WTC11 (cell line): Measurements from ENCODE around the gene CLTB. TPM values are rescaled to one million over a fixed set of nuclear protein-coding genes. Genes with fewer than 3 reads are reported as not detected.

Experiments used
- ATAC-seq: fragments of 200-7000 bp; cut with Tn5 transposase; 2 replicates; pipeline ENCODE4 v1.10.0; 2021; ENCODE audit warnings: mild to moderate bottlenecking, moderate library complexity
- CTCF ChIA-PET: fragments of 300-600 bp; sonication (Branson Sonifier 250); formaldehyde crosslinking; loops from one replicate; lab custom pipeline; 2021; ENCODE audit warnings: antibody characterized with exemption; lab: Charles Lee
- POLR2A ChIA-PET: fragments of 350-600 bp; sonication (Branson Sonifier 250); formaldehyde crosslinking; loops from one replicate; lab custom pipeline; 2021; ENCODE audit warnings: antibody characterized with exemption; lab: Charles Lee
- DNase-seq: peaks from one replicate; pipeline ENCODE4 v3.0.0; 2021; ENCODE audit warnings: low spot score
- H3K27ac Mint-ChIP-seq: 2 replicates; pipeline ENCODE4 v1.8.0; 2021; ENCODE audit warnings: mixed read lengths
- H3K27me3 Mint-ChIP-seq: 2 replicates; pipeline ENCODE4 v1.8.0; 2021; ENCODE audit warnings: low read depth, mild to moderate bottlenecking, moderate library complexity, mixed read lengths
- H3K36me3 Mint-ChIP-seq: 2 replicates; pipeline ENCODE4 v1.8.0; 2021; ENCODE audit warnings: mixed read lengths
- H3K4me1 Mint-ChIP-seq: 2 replicates; pipeline ENCODE4 v1.8.0; 2022; ENCODE audit warnings: mixed read lengths
- H3K4me3 Mint-ChIP-seq: 2 replicates; pipeline ENCODE4 v1.8.0; 2021; ENCODE audit warnings: mild to moderate bottlenecking, moderate library complexity, mixed read lengths
- H3K9me3 Mint-ChIP-seq: 2 replicates; pipeline ENCODE4 v1.8.0; 2021; ENCODE audit warnings: mixed read lengths
- CBFB ChIP-seq: sonication (generic); formaldehyde crosslinking; IDR thresholded peaks from 2 replicates; pipeline ENCODE4 v1.8.1; 2022; ENCODE audit warnings: mild to moderate bottlenecking, low read depth, missing genetic modification reagents
- CREM ChIP-seq: sonication (generic); formaldehyde crosslinking; IDR thresholded peaks from 2 replicates; pipeline ENCODE4 v1.8.1; 2022; ENCODE audit warnings: mild to moderate bottlenecking, missing genetic modification reagents, moderate library complexity
- ELF4 ChIP-seq: sonication (generic); formaldehyde crosslinking; IDR thresholded peaks from 2 replicates; pipeline ENCODE4 v1.8.1; 2022; ENCODE audit warnings: low read depth, mild to moderate bottlenecking, moderate library complexity, missing genetic modification reagents
- GTF2I ChIP-seq: fragments of 250-450 bp; sonication (Bioruptor Pico); conservative IDR thresholded peaks from 2 replicates; pipeline ENCODE4 v1.4.0; 2021; ENCODE audit warnings: mild to moderate bottlenecking
- HMGA2 ChIP-seq: fragments of 250-450 bp; sonication (Bioruptor Pico); IDR thresholded peaks from 2 replicates; pipeline ENCODE4 v1.4.0; 2021; ENCODE audit warnings: mild to moderate bottlenecking, moderate library complexity
- IRF2 ChIP-seq: sonication (generic); formaldehyde crosslinking; IDR thresholded peaks from 2 replicates; pipeline ENCODE4 v1.8.0; 2022; ENCODE audit warnings: low read depth, missing genetic modification reagents, borderline replicate concordance
- MXD4 ChIP-seq: fragments of 250-450 bp; sonication (Bioruptor Pico); IDR thresholded peaks from 2 replicates; pipeline ENCODE4 v1.8.0; 2021; ENCODE audit warnings: mild to moderate bottlenecking, moderate library complexity, borderline replicate concordance
- NFE2L1 ChIP-seq: sonication (generic); formaldehyde crosslinking; IDR thresholded peaks from 2 replicates; pipeline ENCODE4 v1.8.1; 2023; ENCODE audit warnings: missing genetic modification reagents
- PRRX2 ChIP-seq: fragments of 250-450 bp; sonication (Bioruptor Pico); IDR thresholded peaks from 2 replicates; pipeline ENCODE4 v1.8.0; 2021; ENCODE audit warnings: mild to moderate bottlenecking
- TCF7 ChIP-seq: sonication (generic); formaldehyde crosslinking; IDR thresholded peaks from 2 replicates; pipeline ENCODE4 v1.8.0; 2022; ENCODE audit warnings: mild to moderate bottlenecking, low read depth, missing genetic modification reagents, moderate library complexity
- ZBTB21 ChIP-seq: sonication (generic); formaldehyde crosslinking; IDR thresholded peaks from 2 replicates; pipeline ENCODE4 v1.8.1; 2023; ENCODE audit warnings: mild to moderate bottlenecking, missing genetic modification reagents, borderline replicate concordance
- ZNF263 ChIP-seq: sonication (generic); formaldehyde crosslinking; IDR thresholded peaks from 2 replicates; pipeline ENCODE4 v1.8.1; 2022; ENCODE audit warnings: low read depth, mild to moderate bottlenecking, moderate library complexity, missing genetic modification reagents
- total RNA-seq: library from RNA; stranded (reverse); gene quantifications from 3 replicates; pipeline ENCODE4 v1.2.3, GENCODE V29; 2021
- TF ChIP-seq, protein P1 (sequence below): sonication (generic); formaldehyde crosslinking; IDR thresholded peaks from 2 replicates; pipeline ENCODE4 v1.8.1; 2022; ENCODE audit warnings: low read depth, missing genetic modification reagents, borderline replicate concordance
- TF ChIP-seq, protein P2 (sequence below): sonication (generic); formaldehyde crosslinking; IDR thresholded peaks from 2 replicates; pipeline ENCODE4 v1.8.1; 2022; ENCODE audit warnings: missing genetic modification reagents, borderline replicate concordance
- TF ChIP-seq, protein P3 (sequence below): sonication (generic); formaldehyde crosslinking; IDR thresholded peaks from 2 replicates; pipeline ENCODE4 v1.8.0; 2022; ENCODE audit warnings: mild to moderate bottlenecking, missing genetic modification reagents
- TF ChIP-seq, protein P4 (sequence below): sonication (generic); formaldehyde crosslinking; IDR thresholded peaks from 2 replicates; pipeline ENCODE4 v1.8.1; 2022; ENCODE audit warnings: low read depth, mild to moderate bottlenecking, moderate library complexity, missing genetic modification reagents, borderline replicate concordance
- TF ChIP-seq, protein P5 (sequence below): sonication (generic); formaldehyde crosslinking; IDR thresholded peaks from 2 replicates; pipeline ENCODE4 v1.8.0; 2022; ENCODE audit warnings: mild to moderate bottlenecking, missing genetic modification reagents
- TF ChIP-seq, protein P6 (sequence below): sonication (generic); formaldehyde crosslinking; IDR thresholded peaks from 2 replicates; pipeline ENCODE4 v1.8.1; 2023; ENCODE audit warnings: mild to moderate bottlenecking, moderate library complexity, missing genetic modification reagents
- TF ChIP-seq, protein P7 (sequence below): sonication (generic); formaldehyde crosslinking; IDR thresholded peaks from 2 replicates; pipeline ENCODE4 v1.8.1; 2023; ENCODE audit warnings: mild to moderate bottlenecking, missing genetic modification reagents, moderate library complexity
- TF ChIP-seq, protein P8 (sequence below): fragments of 250-450 bp; sonication (Bioruptor Pico); IDR thresholded peaks from 2 replicates; pipeline ENCODE4 v1.9.0; 2021; ENCODE audit warnings: mild to moderate bottlenecking, borderline replicate concordance

Gene CLTB
- total RNA-seq, 1 experiment from 2014 or later = 33.8 TPM

DNA sequence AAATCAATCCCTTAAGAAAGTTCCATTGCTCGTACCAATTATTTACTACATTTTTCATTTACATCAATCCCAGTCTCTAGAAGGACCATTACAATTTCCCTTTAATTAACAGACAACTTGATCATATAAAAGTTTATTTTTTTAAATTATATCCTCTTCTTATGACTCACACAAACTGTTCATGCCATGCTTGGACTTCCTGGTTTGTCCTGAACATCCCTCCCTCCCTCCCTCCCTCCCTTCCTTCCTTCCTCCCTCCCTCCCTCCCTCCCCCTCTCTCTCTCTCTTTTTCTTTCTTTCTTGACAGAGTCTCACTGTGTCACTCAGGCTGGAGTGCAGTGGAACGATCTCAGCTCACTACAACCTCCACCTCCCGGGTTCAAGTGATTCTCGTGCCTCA, 11.6 kb upstream of the CLTB start:
- TF ChIP-seq, protein P1, sequence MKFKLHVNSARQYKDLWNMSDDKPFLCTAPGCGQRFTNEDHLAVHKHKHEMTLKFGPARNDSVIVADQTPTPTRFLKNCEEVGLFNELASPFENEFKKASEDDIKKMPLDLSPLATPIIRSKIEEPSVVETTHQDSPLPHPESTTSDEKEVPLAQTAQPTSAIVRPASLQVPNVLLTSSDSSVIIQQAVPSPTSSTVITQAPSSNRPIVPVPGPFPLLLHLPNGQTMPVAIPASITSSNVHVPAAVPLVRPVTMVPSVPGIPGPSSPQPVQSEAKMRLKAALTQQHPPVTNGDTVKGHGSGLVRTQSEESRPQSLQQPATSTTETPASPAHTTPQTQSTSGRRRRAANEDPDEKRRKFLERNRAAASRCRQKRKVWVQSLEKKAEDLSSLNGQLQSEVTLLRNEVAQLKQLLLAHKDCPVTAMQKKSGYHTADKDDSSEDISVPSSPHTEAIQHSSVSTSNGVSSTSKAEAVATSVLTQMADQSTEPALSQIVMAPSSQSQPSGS (CRISPR knock-in tag) = no peak
- TF ChIP-seq, protein P2, sequence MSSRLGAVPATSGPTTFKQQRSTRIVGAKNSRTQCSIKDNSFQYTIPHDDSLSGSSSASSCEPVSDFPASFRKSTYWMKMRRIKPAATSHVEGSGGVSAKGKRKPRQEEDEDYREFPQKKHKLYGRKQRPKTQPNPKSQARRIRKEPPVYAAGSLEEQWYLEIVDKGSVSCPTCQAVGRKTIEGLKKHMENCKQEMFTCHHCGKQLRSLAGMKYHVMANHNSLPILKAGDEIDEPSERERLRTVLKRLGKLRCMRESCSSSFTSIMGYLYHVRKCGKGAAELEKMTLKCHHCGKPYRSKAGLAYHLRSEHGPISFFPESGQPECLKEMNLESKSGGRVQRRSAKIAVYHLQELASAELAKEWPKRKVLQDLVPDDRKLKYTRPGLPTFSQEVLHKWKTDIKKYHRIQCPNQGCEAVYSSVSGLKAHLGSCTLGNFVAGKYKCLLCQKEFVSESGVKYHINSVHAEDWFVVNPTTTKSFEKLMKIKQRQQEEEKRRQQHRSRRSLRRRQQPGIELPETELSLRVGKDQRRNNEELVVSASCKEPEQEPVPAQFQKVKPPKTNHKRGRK (CRISPR knock-in tag) = no peak
- TF ChIP-seq, protein P3, sequence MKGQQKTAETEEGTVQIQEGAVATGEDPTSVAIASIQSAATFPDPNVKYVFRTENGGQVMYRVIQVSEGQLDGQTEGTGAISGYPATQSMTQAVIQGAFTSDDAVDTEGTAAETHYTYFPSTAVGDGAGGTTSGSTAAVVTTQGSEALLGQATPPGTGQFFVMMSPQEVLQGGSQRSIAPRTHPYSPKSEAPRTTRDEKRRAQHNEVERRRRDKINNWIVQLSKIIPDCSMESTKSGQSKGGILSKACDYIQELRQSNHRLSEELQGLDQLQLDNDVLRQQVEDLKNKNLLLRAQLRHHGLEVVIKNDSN (CRISPR knock-in tag) = no peak
- TF ChIP-seq, protein P4, sequence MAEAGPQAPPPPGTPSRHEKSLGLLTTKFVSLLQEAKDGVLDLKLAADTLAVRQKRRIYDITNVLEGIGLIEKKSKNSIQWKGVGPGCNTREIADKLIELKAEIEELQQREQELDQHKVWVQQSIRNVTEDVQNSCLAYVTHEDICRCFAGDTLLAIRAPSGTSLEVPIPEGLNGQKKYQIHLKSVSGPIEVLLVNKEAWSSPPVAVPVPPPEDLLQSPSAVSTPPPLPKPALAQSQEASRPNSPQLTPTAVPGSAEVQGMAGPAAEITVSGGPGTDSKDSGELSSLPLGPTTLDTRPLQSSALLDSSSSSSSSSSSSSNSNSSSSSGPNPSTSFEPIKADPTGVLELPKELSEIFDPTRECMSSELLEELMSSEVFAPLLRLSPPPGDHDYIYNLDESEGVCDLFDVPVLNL (CRISPR knock-in tag) = no peak
- TF ChIP-seq ZNF263 (no peak), ELF4 (CRISPR knock-in tag) (no peak), CBFB (CRISPR knock-in tag) (no peak), HMGA2 (no peak), MXD4 (CRISPR knock-in tag) (no peak), PRRX2 (CRISPR knock-in tag) (no peak), TCF7 (CRISPR knock-in tag) (no peak), CREM (CRISPR knock-in tag) (no peak), NFE2L1 (CRISPR knock-in tag) (no peak), GTF2I (CRISPR knock-in tag) (no peak), ZBTB21 (CRISPR knock-in tag) (no peak), IRF2 (CRISPR knock-in tag) (no peak)
- TF ChIP-seq, protein P5, sequence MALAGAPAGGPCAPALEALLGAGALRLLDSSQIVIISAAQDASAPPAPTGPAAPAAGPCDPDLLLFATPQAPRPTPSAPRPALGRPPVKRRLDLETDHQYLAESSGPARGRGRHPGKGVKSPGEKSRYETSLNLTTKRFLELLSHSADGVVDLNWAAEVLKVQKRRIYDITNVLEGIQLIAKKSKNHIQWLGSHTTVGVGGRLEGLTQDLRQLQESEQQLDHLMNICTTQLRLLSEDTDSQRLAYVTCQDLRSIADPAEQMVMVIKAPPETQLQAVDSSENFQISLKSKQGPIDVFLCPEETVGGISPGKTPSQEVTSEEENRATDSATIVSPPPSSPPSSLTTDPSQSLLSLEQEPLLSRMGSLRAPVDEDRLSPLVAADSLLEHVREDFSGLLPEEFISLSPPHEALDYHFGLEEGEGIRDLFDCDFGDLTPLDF (CRISPR knock-in tag) = no peak
- TF ChIP-seq, protein P6, sequence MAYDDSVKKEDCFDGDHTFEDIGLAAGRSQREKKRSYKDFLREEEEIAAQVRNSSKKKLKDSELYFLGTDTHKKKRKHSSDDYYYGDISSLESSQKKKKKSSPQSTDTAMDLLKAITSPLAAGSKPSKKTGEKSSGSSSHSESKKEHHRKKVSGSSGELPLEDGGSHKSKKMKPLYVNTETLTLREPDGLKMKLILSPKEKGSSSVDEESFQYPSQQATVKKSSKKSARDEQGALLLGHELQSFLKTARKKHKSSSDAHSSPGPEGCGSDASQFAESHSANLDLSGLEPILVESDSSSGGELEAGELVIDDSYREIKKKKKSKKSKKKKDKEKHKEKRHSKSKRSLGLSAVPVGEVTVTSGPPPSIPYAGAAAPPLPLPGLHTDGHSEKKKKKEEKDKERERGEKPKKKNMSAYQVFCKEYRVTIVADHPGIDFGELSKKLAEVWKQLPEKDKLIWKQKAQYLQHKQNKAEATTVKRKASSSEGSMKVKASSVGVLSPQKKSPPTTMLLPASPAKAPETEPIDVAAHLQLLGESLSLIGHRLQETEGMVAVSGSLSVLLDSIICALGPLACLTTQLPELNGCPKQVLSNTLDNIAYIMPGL (CRISPR knock-in tag) = no peak
- TF ChIP-seq, protein P7, sequence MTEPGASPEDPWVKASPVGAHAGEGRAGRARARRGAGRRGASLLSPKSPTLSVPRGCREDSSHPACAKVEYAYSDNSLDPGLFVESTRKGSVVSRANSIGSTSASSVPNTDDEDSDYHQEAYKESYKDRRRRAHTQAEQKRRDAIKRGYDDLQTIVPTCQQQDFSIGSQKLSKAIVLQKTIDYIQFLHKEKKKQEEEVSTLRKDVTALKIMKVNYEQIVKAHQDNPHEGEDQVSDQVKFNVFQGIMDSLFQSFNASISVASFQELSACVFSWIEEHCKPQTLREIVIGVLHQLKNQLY (CRISPR knock-in tag) = no peak
- TF ChIP-seq, protein P8, sequence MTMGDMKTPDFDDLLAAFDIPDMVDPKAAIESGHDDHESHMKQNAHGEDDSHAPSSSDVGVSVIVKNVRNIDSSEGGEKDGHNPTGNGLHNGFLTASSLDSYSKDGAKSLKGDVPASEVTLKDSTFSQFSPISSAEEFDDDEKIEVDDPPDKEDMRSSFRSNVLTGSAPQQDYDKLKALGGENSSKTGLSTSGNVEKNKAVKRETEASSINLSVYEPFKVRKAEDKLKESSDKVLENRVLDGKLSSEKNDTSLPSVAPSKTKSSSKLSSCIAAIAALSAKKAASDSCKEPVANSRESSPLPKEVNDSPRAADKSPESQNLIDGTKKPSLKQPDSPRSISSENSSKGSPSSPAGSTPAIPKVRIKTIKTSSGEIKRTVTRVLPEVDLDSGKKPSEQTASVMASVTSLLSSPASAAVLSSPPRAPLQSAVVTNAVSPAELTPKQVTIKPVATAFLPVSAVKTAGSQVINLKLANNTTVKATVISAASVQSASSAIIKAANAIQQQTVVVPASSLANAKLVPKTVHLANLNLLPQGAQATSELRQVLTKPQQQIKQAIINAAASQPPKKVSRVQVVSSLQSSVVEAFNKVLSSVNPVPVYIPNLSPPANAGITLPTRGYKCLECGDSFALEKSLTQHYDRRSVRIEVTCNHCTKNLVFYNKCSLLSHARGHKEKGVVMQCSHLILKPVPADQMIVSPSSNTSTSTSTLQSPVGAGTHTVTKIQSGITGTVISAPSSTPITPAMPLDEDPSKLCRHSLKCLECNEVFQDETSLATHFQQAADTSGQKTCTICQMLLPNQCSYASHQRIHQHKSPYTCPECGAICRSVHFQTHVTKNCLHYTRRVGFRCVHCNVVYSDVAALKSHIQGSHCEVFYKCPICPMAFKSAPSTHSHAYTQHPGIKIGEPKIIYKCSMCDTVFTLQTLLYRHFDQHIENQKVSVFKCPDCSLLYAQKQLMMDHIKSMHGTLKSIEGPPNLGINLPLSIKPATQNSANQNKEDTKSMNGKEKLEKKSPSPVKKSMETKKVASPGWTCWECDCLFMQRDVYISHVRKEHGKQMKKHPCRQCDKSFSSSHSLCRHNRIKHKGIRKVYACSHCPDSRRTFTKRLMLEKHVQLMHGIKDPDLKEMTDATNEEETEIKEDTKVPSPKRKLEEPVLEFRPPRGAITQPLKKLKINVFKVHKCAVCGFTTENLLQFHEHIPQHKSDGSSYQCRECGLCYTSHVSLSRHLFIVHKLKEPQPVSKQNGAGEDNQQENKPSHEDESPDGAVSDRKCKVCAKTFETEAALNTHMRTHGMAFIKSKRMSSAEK (CRISPR knock-in tag) = no peak
- ATAC-seq (no peak), DNase-seq (no peak)
- ChIA-PET CTCF (interaction anchor here (1.1 kb wide), 1 partner anchor 20 kb away, joined by 6 read pairs; no protein-coding TSS in a partner anchor), POLR2A (no interaction called here)
- H3K27ac Mint-ChIP-seq = no peak overlapping the region
- H3K4me3 Mint-ChIP-seq = no peak overlapping the region
- peaks cover 19% of the 10 kb centered on the region for H3K27me3 Mint-ChIP-seq
- peaks cover 18% of the 10 kb centered on the region for H3K36me3 Mint-ChIP-seq
- no peaks in the 10 kb centered on the region for H3K4me1 Mint-ChIP-seq
- peaks cover 38% of the 10 kb centered on the region for H3K9me3 Mint-ChIP-seq
